ENCODE data around the gene WTIP. TPM values are rescaled to one million over a fixed set of nuclear protein-coding genes. Genes with fewer than 3 reads are reported as not detected.

Gene WTIP
- total RNA-seq, 1 experiment from 2014 or later = 8.4 TPM

DNA sequence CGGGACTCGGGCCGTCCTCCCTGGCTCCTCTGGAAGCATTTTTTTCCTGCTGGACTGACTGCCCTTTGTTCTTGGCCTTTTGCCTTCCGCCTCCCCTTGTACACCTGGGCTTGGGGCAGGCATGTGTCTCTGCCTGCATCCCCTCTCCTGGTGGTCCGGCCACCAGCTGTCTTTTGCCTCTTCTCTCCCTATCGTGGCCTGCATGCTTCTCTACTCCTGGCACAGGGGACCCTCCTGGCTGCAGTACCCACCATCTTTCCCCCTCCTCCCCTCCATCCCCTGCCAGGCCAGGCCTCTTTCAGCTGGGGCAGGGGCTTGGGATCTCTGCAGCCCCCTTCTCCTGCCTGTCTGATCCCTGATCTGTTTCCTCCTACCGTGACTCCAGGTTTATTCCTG lies 12.1 kb downstream of the WTIP start:
- Histone ChIP-seq H3K9ac (ENCODE audit: low read length) (no peak overlapping the region), H3K4me1 (ENCODE audit: control insufficient read depth in 1 of 2, insufficient read depth in 2 of 2, low read length in 2 of 2) (no peaks in the 10 kb centered on the region), H3K79me2 (ENCODE audit: insufficient read depth, low read length) (no peaks in the 10 kb centered on the region), H2AFZ (ENCODE audit: low read depth, low read length, poor library complexity, severe bottlenecking) (no peak overlapping the region), H3K9me2 (ENCODE audit: insufficient read depth) (no peaks in the 10 kb centered on the region), H3K4me3 (replicated peaks in 1 of 2; ENCODE audit: low read depth in 1 of 2, low read length in 2 of 2) (no peak overlapping the region), H3K9me3 (ENCODE audit: control insufficient read depth in 1 of 2, insufficient read depth in 1 of 2, low read depth in 1 of 2, low read length in 2 of 2) (no peaks in the 10 kb centered on the region), H3K36me3 (ENCODE audit: control insufficient read depth in 1 of 2, insufficient read depth in 2 of 2, low read length in 2 of 2) (no peaks in the 10 kb centered on the region), H3K27me3 (ENCODE audit: insufficient read depth, low read length) (no peaks in the 10 kb centered on the region), H4K20me1 (ENCODE audit: insufficient read depth) (no peaks in the 10 kb centered on the region), H3K27ac (ENCODE audit: low read depth, low read length) (no peak overlapping the region), H3K4me2 (ENCODE audit: low read length) (no peak overlapping the region)
- DNase-seq (ENCODE audit: low read depth, low spot score) (no peak), ATAC-seq (no peak)
- CTCF ChIA-PET = no interaction called here
- POLR2A ChIA-PET = no interaction called here
- TF ChIP-seq CEBPB (IDR thresholded peaks at IDR 0.05; ENCODE audit: low read depth) (no peak), CTCF (IDR thresholded peaks at IDR 0.05 in 2 of 3, conservative IDR thresholded peaks at IDR 0.05 in 1 of 3; ENCODE audit: borderline replicate concordance in 1 of 3, insufficient read depth in 1 of 3, low read depth in 2 of 3, low read length in 2 of 3) (no peak), SIN3A (IDR thresholded peaks at IDR 0.05; ENCODE audit: low read depth) (no peak), ZNF274 (IDR thresholded peaks at IDR 0.05; ENCODE audit: low read depth, low read length) (no peak)
- TF ChIP-seq, protein P1, sequence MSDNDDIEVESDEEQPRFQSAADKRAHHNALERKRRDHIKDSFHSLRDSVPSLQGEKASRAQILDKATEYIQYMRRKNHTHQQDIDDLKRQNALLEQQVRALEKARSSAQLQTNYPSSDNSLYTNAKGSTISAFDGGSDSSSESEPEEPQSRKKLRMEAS (IDR thresholded peaks at IDR 0.05) = no peak
- TF ChIP-seq, protein P2, sequence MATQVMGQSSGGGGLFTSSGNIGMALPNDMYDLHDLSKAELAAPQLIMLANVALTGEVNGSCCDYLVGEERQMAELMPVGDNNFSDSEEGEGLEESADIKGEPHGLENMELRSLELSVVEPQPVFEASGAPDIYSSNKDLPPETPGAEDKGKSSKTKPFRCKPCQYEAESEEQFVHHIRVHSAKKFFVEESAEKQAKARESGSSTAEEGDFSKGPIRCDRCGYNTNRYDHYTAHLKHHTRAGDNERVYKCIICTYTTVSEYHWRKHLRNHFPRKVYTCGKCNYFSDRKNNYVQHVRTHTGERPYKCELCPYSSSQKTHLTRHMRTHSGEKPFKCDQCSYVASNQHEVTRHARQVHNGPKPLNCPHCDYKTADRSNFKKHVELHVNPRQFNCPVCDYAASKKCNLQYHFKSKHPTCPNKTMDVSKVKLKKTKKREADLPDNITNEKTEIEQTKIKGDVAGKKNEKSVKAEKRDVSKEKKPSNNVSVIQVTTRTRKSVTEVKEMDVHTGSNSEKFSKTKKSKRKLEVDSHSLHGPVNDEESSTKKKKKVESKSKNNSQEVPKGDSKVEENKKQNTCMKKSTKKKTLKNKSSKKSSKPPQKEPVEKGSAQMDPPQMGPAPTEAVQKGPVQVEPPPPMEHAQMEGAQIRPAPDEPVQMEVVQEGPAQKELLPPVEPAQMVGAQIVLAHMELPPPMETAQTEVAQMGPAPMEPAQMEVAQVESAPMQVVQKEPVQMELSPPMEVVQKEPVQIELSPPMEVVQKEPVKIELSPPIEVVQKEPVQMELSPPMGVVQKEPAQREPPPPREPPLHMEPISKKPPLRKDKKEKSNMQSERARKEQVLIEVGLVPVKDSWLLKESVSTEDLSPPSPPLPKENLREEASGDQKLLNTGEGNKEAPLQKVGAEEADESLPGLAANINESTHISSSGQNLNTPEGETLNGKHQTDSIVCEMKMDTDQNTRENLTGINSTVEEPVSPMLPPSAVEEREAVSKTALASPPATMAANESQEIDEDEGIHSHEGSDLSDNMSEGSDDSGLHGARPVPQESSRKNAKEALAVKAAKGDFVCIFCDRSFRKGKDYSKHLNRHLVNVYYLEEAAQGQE (IDR thresholded peaks at IDR 0.05; ENCODE audit: low read depth) = no peak
- intact Hi-C loops (cut with micrococcal nuclease) = no loop called here
- RAD21 ChIA-PET (ENCODE audit: low non-redundant PET in 1 of 2, low total read pairs in 2 of 2, uncharacterized antibody in 2 of 2, unreplicated experiment in 2 of 2) = no interaction called here
- no TSS peak for BruUV-seq (replicated peaks)

All from HCT116 (cell line).